NB4 (cell line): ENCODE results near the gene ANKFN1.

ENCODE experiments used
- MAX ChIP-seq: IDR thresholded peaks from 2 replicates; pipeline ENCODE4 v1.6.1; 2011; ENCODE audit warnings: low read depth, low read length
- MYC ChIP-seq: IDR thresholded peaks from 2 replicates; pipeline ENCODE4 v1.6.1; 2011; ENCODE audit warnings: low read depth, low read length
- POLR2A ChIP-seq: IDR thresholded peaks from 2 replicates; pipeline ENCODE4 v1.6.1; 2011; ENCODE audit warnings: mild to moderate bottlenecking; ENCODE audit not compliant: insufficient read length; ENCODE audit errors: extremely low read depth
- TF ChIP-seq, protein P1 (sequence below): IDR thresholded peaks from one replicate; pipeline ENCODE4 v1.5.1; 2012; ENCODE audit warnings: low read depth, low read length

DNA sequence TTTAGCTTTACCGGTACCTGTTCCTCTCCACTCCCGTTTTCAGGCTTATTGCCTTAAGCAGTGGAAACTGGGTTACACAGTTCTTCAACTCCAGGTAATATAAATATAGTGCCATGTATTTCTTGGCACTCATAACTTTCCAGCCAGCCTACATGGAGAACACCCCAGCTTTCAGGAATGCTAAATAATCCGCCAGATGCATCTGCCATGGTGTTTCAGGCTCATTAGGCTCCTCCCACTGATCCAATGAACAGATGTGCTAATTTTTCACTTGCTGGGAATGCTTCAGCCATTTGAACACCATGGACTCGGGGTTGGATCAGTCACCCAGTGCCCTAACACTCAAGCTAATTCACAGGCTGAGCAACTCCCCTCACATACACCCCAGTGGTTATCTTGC is 4.6 kb downstream of the ANKFN1 start:
- TF ChIP-seq MAX (no peak), POLR2A (no peak), MYC (no peak)
- TF ChIP-seq, protein P1, sequence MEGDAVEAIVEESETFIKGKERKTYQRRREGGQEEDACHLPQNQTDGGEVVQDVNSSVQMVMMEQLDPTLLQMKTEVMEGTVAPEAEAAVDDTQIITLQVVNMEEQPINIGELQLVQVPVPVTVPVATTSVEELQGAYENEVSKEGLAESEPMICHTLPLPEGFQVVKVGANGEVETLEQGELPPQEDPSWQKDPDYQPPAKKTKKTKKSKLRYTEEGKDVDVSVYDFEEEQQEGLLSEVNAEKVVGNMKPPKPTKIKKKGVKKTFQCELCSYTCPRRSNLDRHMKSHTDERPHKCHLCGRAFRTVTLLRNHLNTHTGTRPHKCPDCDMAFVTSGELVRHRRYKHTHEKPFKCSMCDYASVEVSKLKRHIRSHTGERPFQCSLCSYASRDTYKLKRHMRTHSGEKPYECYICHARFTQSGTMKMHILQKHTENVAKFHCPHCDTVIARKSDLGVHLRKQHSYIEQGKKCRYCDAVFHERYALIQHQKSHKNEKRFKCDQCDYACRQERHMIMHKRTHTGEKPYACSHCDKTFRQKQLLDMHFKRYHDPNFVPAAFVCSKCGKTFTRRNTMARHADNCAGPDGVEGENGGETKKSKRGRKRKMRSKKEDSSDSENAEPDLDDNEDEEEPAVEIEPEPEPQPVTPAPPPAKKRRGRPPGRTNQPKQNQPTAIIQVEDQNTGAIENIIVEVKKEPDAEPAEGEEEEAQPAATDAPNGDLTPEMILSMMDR: no peak
